Measurements from ENCODE around the gene OR4D5.

The OR4D5 gene

GRCh38 chr11:123939317-123939716 lies at the start of gene OR4D5:
OR4D5 (plus strand) TSS chr11:123939617; CDS start chr11:123939617, 0 bp downstream.
- DNase-seq (ENCODE audit: low read depth in 2 of 2), result no peak

- DNase-seq (ENCODE audit: low read depth in 2 of 2), result no peak
Observed at GRCh38 chr11:123892031-123892430, 47.4 kb upstream of the OR4D5 start.

- no peak for DNase-seq (ENCODE audit: low read depth in 2 of 2)
Observed at GRCh38 chr11:123899792-123900191, 39.6 kb upstream of the OR4D5 start.

- no peak for DNase-seq (ENCODE audit: low read depth in 2 of 2)
Observed at GRCh38 chr11:123901867-123902266, 37.5 kb upstream of the OR4D5 start, which contains the start of gene OR8D4. OR8D4 (plus strand) TSS chr11:123902167; CDS start chr11:123906432, 4,265 bp downstream.

GRCh38 chr11:123903932-123904331 lies 35.5 kb upstream of the OR4D5 start:
- DNase-seq (ENCODE audit: low read depth in 2 of 2), result no peak

- DNase-seq (ENCODE audit: low read depth in 2 of 2), result no peak
Observed at GRCh38 chr11:123904932-123905331, 34.5 kb upstream of the OR4D5 start.

GRCh38 chr11:123905826-123906225 lies 33.6 kb upstream of the OR4D5 start:
- no peak for DNase-seq (ENCODE audit: low read depth in 2 of 2)

- no peak for DNase-seq (ENCODE audit: low read depth in 2 of 2)
Observed at GRCh38 chr11:123920943-123921342, 18.5 kb upstream of the OR4D5 start.

GRCh38 chr11:123924027-123924426 lies 15.4 kb upstream of the OR4D5 start:
- no peak for DNase-seq (ENCODE audit: low read depth in 2 of 2)

- DNase-seq (ENCODE audit: low read depth in 2 of 2), result no peak
Observed at GRCh38 chr11:123942413-123942812, 3.0 kb downstream of the OR4D5 start.

- DNase-seq (ENCODE audit: low read depth in 2 of 2), result no peak
Observed at GRCh38 chr11:123943738-123944137, 4.3 kb downstream of the OR4D5 start, which contains the start of gene OR6T1. OR6T1 (minus strand) TSS chr11:123943838; CDS start chr11:123943838, 0 bp downstream.

GRCh38 chr11:123945132-123945531 lies 5.7 kb downstream of the OR4D5 start:
- DNase-seq (ENCODE audit: low read depth in 2 of 2), result no peak

GRCh38 chr11:123956752-123957151 lies 17.3 kb downstream of the OR4D5 start:
- no peak for DNase-seq (ENCODE audit: low read depth in 2 of 2)

GRCh38 chr11:123973816-123974215 lies 34.4 kb downstream of the OR4D5 start:
- DNase-seq (ENCODE audit: low read depth in 2 of 2), result no peak

GRCh38 chr11:123976770-123977560 lies 37.5 kb downstream of the OR4D5 start:
- no peak for DNase-seq (ENCODE audit: low read depth in 2 of 2)

GRCh38 chr11:123977731-123978347 lies 38.4 kb downstream of the OR4D5 start, which contains the start of gene OR10S1:
OR10S1 (minus strand) TSS chr11:123977781; CDS start chr11:123977664, 117 bp downstream.
- no peak for DNase-seq (ENCODE audit: low read depth in 2 of 2)

GRCh38 chr11:123979311-123979710 lies 39.9 kb downstream of the OR4D5 start:
- no peak for DNase-seq (ENCODE audit: low read depth in 2 of 2)
